ENCODE measurements around the gene ITPK1.

Gene ITPK1

DNA sequence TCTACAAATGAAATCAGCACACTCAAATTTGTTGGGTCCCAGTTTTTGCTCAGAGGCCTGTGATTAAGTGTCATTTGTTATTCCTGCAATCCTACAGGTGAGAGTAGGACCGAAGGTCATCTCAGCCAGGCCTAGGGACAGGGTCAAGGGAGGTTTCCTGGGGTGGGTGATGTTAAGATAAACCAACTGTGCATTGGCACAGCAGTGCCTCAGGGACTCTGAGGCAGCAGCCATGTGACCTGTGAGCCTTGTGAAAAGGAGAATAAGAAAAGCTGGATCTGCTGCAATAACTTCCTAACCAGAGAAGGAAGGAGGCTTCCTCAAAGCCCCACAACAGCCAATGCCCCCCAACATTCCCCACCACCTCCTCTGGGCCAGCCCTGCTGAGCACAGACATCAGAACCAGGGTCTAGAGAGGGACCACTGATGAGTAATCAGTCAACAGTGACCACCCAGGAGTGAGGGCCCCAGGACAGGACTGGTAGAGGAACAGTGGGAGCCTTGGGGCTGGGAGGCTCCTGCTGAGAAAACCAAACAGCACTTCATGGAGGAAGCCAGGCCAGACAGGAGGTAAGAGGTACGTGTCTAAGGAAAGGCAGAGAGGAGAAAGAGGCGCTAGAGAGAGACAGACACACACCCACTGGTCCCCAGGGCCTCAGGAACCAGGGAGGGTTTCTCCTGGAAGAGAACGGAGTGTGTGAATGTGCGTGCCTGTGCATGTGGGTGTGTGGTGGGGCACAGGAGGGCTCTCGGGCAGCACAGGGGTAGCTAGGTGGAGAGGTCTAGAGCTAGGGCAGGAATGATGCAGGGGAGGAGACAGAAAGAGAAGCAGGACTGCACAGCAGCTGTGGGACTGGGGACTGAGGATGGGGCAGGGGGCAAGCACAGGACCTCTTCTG is 82.4 kb downstream of the ITPK1 start:
- in situ Hi-C loops (cut with HindIII; ENCODE audit: low sequenced_read_pairs) = no loop called here

DNA sequence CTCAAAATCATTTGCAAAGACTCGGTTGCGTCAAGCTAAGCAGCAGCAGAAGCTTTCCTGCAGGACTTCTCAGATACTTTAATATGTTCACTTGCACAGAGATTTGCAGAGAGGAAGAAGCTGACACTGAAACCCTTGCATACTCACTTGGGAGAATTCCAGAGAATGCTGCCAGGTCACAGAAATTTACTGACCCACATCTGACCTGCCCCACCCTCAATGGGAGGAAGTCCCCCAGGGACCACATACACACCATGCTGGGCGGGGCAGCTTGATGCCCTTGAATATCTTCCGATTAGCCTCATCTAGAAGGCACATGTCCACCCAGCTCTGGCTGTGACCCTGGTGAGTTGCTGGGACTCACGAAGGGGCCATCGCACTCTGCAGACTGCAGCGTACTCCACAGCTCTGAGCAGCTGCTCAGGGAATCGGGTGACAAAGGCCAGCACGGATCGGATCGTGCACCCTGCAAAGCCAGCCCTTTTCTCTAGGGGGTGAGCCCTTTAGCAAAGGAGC is 83.2 kb downstream of the ITPK1 start:
- in situ Hi-C loops (cut with HindIII; ENCODE audit: low sequenced_read_pairs) = no loop called here

DNA sequence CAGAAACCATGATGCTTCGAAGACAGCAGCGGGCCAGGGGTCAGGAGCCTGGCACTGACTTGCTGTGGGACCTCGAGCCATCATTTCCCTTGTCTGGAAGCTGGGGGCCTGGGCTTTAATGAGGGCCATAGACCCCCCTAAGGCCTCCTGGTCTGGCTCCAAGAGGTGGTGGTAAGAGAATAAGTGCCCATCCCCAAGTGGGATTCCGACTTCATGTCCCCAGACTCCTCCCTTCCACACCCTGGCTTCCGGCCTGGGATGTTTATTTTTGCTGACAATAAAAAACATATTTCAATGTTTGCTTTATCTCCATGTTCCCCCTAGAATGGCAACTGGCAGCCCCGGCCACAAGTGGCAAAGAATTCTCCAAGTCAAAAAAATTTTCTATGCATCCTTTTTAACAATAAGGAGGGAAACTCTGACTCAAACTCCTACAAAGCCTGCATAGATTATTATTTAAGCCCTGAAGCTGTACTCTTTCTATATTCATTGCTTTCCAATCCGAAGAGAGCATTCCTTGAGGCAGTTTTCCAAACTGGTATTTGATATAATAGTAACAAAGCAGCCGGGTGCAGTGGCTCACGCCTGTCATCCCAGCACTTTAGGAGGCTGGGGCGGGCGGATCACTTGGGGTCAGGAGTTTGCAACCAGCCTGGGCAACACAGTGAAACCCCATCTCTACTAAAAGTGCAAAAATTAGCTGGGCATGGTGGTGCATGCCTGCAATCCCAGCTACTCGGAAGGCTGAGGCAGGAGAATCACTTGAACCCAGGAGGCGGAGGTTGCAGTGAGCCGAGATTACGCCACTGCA is 84.0 kb downstream of the ITPK1 start:
- in situ Hi-C loops (cut with HindIII; ENCODE audit: low sequenced_read_pairs) = no loop called here

DNA sequence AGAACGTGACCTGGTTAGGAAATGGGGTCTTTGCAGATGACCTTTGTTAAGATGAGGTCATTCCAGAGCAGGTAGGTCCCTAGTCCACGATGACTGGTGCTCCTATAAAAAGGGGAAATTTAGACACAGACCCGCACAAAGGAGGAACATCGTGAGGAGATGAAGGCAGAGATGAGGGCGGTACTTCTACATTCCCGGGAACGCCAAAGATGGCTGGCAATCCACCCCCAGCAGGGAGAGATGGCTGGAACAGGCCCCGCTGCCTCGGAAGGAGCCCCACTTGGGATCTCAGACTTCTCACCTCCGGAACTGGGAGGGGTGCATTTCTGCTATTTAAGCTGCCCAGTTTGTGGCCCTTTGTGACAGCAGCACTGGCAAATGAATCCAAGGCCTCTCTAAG is 85.0 kb downstream of the ITPK1 start:
- in situ Hi-C loops (cut with HindIII; ENCODE audit: low sequenced_read_pairs) = no loop called here

DNA sequence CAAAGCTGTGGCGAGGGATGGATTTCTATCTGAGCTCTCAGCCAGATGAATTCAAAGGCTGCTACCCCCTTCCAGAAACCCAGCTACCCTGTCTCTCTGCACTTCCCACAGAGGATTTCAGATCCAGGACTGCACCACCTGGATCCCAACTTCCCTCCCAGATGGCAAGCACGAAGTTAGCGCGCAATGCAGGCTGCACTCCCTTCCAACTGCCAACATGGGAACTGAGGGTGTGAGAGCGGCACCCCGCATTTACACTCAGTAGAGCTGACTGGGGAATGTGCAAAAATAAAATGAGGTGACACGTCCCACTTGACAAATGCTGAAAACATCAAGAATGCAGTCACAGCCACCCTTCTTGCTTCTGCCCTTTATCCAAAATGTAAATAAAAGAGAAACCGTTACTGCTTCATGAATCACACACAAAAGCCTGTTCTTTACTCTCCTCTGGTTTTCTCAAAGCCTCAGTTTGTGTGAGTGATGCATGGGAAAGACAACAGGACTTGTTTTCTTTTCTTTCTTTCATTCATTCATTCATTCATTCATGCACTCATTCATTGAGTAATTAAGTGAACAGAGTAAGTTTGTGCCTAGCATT is 85.7 kb downstream of the ITPK1 start:
- in situ Hi-C loops (cut with HindIII; ENCODE audit: low sequenced_read_pairs) = no loop called here

DNA sequence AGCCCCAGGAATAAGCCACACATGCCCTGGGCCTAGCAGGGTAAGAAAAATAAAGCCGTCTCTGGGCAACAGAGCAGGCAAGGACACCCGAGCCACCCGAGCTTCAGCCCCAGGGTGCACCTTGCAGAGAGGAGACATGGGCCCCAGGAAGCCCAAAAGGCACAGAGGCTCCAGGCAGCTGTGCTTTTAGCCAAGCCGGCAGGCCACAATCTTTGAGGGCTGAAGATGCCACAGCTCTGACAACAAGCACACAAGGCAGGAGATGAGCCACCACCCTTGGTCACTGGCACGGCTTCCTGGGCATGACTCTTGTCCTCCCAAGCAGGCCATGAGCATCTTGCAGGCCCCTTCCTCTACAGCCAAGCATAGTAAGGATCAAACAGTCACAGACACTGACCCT is 86.3 kb downstream of the ITPK1 start:
- in situ Hi-C loops (cut with HindIII; ENCODE audit: low sequenced_read_pairs) = no loop called here

DNA sequence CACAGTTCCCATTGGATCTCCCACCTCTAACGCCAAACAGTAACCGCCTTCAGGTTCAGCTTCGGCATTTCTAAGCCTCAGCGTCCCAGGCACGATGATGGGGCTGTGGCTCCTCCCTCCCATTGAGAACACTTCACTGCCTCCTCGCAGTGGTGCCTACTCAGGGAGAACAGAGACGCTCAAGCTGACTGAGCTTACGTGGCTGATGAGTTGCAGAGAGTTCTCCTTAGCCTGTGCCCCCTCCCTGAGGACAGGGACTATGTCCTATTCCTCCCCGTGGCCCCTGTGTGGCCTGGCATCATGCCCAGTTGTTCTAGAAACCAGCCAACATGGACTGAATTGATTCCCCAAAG is 87.0 kb downstream of the ITPK1 start:
- in situ Hi-C loops (cut with HindIII; ENCODE audit: low sequenced_read_pairs) = no loop called here

DNA sequence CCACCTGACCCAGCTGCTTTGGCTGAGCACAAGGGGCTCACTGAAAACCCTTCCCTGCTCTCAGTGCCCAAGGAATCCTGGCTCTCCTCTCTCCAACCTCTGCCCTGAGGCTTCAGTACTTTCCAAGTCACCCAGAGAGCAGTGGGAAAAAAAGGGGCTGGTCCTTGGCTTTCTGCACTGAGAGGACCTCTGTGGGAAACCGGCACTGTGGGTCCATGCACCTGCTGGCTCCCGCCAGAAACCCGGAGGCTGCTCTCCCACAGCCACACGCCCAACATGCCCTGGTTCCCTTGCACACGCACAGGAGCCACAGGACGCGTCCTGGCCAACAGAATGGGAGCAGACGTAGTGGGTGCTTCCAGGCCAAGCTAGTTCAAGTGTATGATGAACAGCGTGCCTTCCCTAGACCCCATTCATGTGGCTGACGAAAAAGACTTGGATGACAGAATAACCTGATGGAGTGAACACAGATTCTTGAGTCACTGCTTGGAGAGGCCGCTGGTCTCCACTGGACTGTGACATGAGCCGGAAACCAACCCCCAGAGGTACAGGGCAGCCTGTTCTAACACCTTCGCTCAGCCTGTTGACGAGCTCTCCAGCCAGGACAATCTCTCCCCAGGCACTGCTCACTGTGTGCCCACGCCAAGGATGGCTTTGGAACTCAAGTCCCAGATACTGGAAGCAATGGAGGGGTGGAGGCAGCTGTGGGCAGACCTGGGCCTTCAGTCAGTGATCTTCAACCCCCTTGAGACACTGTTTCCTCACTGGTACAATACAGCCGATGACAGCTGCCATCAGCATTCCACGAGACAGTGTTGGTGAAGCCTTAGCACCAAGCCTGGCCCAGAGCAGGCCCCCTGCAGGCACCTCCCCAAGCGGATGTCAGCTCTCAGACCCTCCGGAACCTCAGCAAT is 87.7 kb downstream of the ITPK1 start:
- in situ Hi-C loops (cut with HindIII; ENCODE audit: low sequenced_read_pairs) = no loop called here

DNA sequence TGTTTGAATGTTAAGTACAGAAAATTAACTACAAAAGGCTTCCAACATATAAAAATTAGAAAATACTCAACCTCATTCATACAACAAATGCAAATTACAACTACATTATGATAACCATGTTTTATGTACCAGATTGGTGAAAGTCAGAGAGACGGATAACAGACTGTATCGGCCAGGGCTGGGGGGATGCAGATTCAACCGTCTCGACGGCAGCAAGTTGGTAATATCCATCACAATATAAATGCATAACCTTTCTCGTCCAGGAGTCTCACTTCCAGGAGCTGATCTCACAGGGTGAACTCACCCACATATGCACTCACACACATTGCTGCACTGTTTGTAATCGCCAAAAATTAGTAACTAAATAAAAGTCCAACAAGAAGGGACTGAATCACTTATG is 89.4 kb downstream of the ITPK1 start:
- in situ Hi-C loops (cut with HindIII; ENCODE audit: low sequenced_read_pairs) = no loop called here

DNA sequence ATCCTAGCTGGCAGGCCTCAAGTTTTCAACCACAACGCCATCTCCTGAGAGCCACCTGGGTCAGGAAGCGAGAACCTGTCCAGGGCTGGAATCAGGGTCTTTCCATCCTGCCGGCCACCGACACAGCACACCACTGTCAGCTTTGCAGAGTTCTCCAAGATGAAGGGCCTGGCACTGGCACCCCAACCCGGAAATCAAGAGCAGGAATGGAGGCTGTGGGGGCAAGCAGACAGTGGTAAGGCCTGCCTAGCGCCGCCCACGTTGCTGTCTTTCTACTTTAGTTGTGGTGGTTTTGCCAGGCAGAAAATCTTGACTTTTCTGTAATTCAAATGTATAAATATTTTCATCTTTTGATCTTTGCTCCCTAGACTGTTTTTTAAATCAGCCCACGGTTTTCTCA is 90.7 kb downstream of the ITPK1 start:
- in situ Hi-C loops (cut with HindIII; ENCODE audit: low sequenced_read_pairs) = no loop called here

DNA sequence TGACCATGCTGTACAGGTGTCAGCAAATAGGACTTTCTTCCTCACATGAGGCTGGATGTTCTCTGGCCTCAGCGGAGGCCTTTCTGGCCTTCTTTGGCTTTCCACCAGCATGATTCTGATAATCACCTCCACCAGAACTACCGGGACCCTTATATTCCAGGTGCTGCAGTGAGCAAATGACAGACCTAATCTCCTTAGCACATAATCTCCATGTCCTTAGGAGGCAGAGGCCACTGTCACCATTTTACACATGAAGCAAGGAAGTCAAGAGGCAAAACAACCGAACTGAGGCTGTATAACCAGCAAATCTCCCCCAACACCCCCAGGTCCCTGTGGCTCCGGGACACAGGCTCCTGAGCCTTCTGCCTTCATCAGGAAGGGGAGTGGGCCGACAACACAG is 91.2 kb downstream of the ITPK1 start:
- in situ Hi-C loops (cut with HindIII; ENCODE audit: low sequenced_read_pairs) = no loop called here

DNA sequence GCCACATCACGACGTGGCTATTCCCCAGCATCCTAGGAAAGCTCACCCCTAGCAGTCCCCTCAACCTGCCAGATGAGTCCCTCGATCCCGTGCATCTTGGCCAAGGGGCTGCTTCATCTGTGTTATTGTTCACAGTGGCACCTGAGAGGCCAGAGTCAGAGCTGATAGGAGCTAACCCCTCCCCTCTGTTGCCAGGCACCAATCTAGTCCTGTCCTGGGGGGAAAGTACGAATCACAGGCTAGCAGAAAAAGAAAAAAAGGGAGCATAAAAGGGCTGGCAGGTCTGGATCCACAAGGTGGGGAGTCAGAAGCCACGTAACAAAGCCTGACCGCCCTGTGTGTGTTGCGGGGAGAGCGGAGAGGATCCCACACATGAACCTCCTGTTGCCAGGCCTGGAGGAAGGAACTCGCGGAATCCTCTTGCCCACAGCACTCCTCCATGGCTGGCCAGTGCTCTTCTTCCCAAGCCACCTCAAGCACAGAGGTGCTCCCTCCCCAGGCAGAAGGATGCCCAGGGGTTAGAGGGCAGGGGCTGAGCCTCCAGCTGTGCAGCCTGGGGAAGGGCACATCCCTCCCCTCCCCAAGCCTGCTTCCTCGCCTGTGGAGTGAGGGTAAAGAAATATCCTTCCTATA is 91.8 kb downstream of the ITPK1 start:
- in situ Hi-C loops (cut with HindIII; ENCODE audit: low sequenced_read_pairs) = no loop called here

DNA sequence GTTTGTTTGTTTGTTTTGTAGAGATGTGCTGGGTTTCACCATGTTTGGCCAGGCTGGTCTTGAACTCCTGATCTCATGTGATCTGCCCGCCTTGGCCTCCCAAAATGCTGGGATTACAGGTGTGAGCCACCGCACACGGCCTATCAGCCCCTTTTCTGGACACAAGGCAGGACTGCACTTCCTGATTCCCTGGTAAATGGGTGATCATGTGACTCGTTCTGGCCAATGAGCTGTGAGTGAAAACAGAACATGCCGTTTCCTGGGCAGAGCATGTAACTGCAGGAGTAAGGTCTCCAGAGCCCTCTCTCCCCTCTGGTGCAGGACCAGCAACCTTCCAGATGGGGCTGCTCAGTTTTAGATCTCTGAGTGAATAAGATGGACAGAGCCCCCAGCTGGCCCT is 92.7 kb downstream of the ITPK1 start:
- in situ Hi-C loops (cut with HindIII; ENCODE audit: low sequenced_read_pairs) = no loop called here

DNA sequence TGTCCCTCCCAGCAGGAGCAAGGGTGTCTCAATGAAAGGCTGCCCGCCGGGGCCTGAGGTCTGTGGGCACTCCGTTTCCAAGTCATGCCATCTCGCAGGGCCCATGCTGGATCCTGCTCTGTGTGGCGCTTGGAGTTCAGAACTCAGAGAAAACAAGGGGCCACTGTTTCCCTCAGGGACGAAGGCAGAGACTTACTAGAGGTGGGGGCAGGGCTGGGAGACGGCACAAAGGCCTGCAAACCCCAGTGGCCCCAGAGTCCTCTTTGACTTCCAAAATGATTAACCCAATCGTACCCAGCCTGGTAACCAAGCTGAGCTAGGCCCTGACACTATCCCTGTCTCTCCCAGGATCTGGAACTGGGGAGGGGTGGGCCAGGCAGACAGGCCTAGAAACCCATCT is 95.8 kb downstream of the ITPK1 start:
- in situ Hi-C loops (cut with HindIII; ENCODE audit: low sequenced_read_pairs) = no loop called here

DNA sequence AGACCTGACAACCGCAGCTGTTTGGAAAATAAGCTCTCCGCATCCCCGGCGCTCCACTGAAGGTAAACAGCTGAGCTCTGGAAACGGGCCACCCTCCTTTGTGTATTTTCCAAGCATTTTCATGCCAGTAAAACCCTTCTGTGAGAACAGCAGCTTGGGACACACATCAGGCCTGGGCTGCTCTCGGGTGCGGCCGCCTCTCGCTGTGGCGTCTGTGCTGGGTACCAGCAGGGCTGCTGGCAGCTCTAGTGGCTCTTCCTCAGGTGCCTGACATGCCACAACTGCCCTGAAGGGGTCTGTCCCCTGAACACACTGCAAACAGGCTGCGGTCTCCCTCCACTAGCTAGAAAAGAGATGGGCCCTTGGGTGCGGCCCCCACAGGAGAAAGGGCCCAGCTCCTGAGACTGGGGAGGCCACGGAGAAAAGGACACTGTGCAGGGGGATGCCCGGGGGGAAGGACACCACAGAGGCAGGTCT is 96.3 kb downstream of the ITPK1 start:
- in situ Hi-C loops (cut with HindIII; ENCODE audit: low sequenced_read_pairs) = no loop called here

DNA sequence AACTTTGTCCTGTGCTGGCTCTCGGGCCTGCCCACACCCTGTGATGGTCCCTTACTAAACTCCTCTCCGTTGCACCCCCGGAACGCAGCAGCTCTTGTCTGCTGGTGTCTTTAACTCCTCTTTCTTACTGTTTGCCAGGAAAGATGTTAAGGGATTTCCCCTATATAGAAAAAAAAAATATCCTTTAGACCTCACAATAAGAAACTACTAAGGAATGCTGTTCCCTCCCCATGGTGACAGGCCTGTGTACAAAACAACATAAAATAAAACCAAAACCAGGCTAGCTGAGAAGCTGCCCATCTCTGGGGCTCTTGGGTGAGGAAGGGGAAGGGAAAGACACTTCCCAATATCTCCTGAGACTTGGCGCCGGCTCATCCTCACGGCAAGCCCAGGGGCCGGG is 97.4 kb downstream of the ITPK1 start:
- in situ Hi-C loops (cut with HindIII; ENCODE audit: low sequenced_read_pairs) = no loop called here

DNA sequence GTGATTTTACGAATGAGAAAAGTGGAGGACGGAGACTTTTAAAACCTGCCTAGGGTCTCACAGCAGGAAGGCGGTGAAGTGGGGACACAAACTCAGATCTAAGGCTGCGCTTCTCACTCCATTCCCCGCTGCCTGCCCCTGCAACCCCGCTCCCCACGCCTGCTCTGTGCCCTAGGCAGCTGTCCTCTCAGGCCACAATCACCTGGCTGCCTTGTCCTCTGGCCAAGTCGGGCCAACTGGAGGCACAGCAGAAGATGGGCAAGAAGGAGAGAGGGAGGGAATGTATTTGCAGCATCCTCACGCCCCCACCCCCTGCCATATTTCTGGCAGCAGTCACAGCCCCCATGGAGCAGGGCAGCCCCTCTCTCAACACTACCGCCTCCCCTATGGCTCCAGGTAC is 97.8 kb downstream of the ITPK1 start:
- in situ Hi-C loops (cut with HindIII; ENCODE audit: low sequenced_read_pairs) = no loop called here

DNA sequence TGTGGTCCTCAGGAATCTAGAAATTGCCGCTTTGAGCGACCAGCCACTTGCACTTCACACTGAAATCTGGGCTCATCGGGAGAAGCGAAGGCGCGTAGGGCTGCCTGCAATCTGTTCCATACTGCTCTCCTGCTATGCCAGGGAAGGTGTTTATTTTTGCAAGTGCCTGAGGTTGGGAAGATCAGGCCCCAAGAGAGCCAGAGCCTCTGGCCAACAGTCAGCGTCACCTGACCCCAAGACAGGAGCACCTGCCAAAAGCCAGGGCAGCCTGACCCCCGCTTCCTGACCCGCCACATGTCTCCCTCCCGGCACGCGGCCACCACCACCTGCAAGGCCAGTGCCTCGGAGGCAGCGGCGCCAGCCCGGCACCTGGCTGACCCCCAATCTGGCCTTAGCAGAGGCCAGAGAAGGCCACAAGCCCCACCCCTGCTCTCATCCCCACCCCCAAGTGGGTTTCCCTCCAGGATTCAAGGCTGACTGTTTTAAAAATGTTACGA is 98.4 kb downstream of the ITPK1 start:
- in situ Hi-C loops (cut with HindIII; ENCODE audit: low sequenced_read_pairs) = no loop called here

DNA sequence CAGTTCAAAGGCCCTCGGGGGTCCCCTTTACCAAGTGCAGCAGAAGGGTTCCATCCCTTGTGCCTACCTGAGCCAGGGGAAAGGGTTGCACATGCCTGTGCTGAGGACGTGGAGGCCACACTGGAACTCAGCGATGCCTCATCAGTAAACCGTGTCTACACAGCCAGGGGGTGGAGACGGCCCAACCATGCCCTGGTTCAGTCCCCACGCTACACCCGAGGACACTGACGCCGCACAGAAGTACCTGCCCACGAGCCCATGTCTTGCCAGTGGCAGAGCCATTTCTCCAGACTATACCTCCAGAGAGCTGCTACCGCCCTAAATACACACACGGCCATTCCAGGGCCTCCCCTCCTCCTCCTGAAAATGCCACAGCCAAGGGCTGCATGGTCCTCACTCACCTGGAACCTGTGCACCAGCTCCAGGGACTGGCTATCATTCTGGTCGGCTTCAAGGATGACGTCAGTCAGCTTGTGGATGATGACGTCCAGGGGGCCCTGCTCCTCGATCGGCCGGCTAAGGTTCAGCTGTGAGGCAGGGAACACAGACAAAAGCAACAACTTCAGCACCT is 99.4 kb downstream of the ITPK1 start:
- in situ Hi-C loops (cut with HindIII; ENCODE audit: low sequenced_read_pairs) = no loop called here
